Measurements from ENCODE around the gene RNF5. TPM values are rescaled to one million over a fixed set of nuclear protein-coding genes. Genes with fewer than 3 reads are reported as not detected.
A peak's percentile ranks its signal among the peaks of the same experiment; 100 is the strongest.

Gene RNF5
- total RNA-seq, 1 experiment from 2014 or later = 70.7 TPM

- H3K4me1 ChIP-seq = peaks cover 24% of the 10 kb centered on the region
- ChIA-PET CTCF (interaction anchor here (0.6 to 1.6 kb wide), 11 partner anchors 9 to 113 kb away, joined by 3 to 11 read pairs (median 4); partner anchors contain the start of genes ATF6B, EGFL8 and FKBPL), POLR2A (interaction anchor here (0.5 to 1.5 kb wide), 5 partner anchors 15 to 818 kb away, joined by 3 to 13 read pairs (median 5); partner anchors contain the start of gene FKBPL)
- intact Hi-C loops (cut with micrococcal nuclease; ENCODE audit: unreplicated experiment) = loop anchor here (1.0 kb wide), 6 partner anchors 14 to 93 kb away; partner anchors contain the start of genes FKBPL and RNF5
- peak within 1 kb of the TSS; percentile 86 for H3K4me3 Mint-ChIP-seq (ENCODE audit: unreplicated experiment)
- H3K9me3 ChIP-seq = no peaks in the 10 kb centered on the region
- peaks cover 6% of the 10 kb centered on the region for H3K36me3 ChIP-seq (ENCODE audit: control insufficient read depth, insufficient read depth, low read length)
- peaks cover 18% of the 10 kb centered on the region for H3K4me1 Mint-ChIP-seq (ENCODE audit: low read depth, unreplicated experiment)
- no peaks in the 10 kb centered on the region for H3K27me3 Mint-ChIP-seq (ENCODE audit: insufficient read depth, unreplicated experiment)
- peak within 1 kb of the TSS; percentile 90 for H3K4me3 ChIP-seq (ENCODE audit: low read depth, low read length)
- BruUV-seq (replicated peaks) = TSS peak; percentile 41
- peak within 1 kb of the TSS; percentile 96 for H3K27ac Mint-ChIP-seq (ENCODE audit: unreplicated experiment)
- H3K36me3 Mint-ChIP-seq (ENCODE audit: insufficient read depth, unreplicated experiment) = peaks cover 47% of the 10 kb centered on the region
- no peaks in the 10 kb centered on the region for H3K27me3 ChIP-seq (replicated peaks; ENCODE audit: control insufficient read depth, insufficient read depth, low read length)
- H3K9me3 Mint-ChIP-seq (ENCODE audit: unreplicated experiment) = no peaks in the 10 kb centered on the region
- peak; percentile 43 to 45 for TF ChIP-seq CTCF (IDR thresholded peaks at IDR 0.05; ENCODE audit: insufficient read depth in 1 of 2, low read depth in 1 of 2, low read length in 1 of 2, severe bottlenecking in 1 of 2, unreplicated experiment in 1 of 2)
- DNase-seq = peak; percentile 86 to 88
These were observed 24.4 kb upstream of the RNF5 start, which contains the start of gene PPT2 for GRCh38 chr6:32153564-32154513. TSS of gene PPT2 (plus strand) at chr6:32154141. CDS start at chr6:32154595, 454 bp downstream.

- Histone ChIP-seq H3K27me3 (replicated peaks; ENCODE audit: control insufficient read depth, insufficient read depth, low read length) (no peaks in the 10 kb centered on the region), H3K36me3 (ENCODE audit: control insufficient read depth, insufficient read depth, low read length) (peaks cover 6% of the 10 kb centered on the region), H3K9me3 (no peaks in the 10 kb centered on the region), H3K4me3 (ENCODE audit: low read depth, low read length) (peak overlapping the region; percentile 90), H3K4me1 (peaks cover 24% of the 10 kb centered on the region)
- peak overlapping the region; percentile 96 for H3K27ac Mint-ChIP-seq (ENCODE audit: unreplicated experiment)
- peak overlapping the region; percentile 86 for H3K4me3 Mint-ChIP-seq (ENCODE audit: unreplicated experiment)
- TF ChIP-seq CTCF (IDR thresholded peaks at IDR 0.05; ENCODE audit: insufficient read depth in 1 of 2, low read depth in 1 of 2, low read length in 1 of 2, severe bottlenecking in 1 of 2, unreplicated experiment in 1 of 2) = peak; percentile 71 to 80
- peak; percentile 83 for DNase-seq
- BruUV-seq (replicated peaks) = no TSS peak
- H3K36me3 Mint-ChIP-seq (ENCODE audit: insufficient read depth, unreplicated experiment) = peaks cover 55% of the 10 kb centered on the region
- no peaks in the 10 kb centered on the region for H3K27me3 Mint-ChIP-seq (ENCODE audit: insufficient read depth, unreplicated experiment)
- CTCF ChIA-PET = interaction anchor here (0.8 to 1.1 kb wide), 5 partner anchors 10 to 114 kb away, joined by 3 to 11 read pairs (median 3); partner anchors contain the start of genes ATF6B and EGFL8
- H3K9me3 Mint-ChIP-seq (ENCODE audit: unreplicated experiment) = no peaks in the 10 kb centered on the region
- POLR2A ChIA-PET = interaction anchor here (0.5 kb wide), 1 partner anchor 16 kb away, joined by 3 read pairs; no protein-coding TSS in a partner anchor
- intact Hi-C loops (cut with micrococcal nuclease; ENCODE audit: unreplicated experiment) = loop anchor here (1.0 kb wide), 5 partner anchors 14 to 93 kb away; partner anchors contain the start of gene RNF5
- H3K4me1 Mint-ChIP-seq (ENCODE audit: low read depth, unreplicated experiment) = peaks cover 19% of the 10 kb centered on the region
These were observed 23.6 kb upstream of the RNF5 start for GRCh38 chr6:32154514-32155161.

- no peak overlapping the region for H3K4me3 ChIP-seq (ENCODE audit: low read depth, low read length)
- no peaks in the 10 kb centered on the region for H3K9me3 Mint-ChIP-seq (ENCODE audit: unreplicated experiment)
These were observed 21.3 kb upstream of the RNF5 start for GRCh38 chr6:32156891-32157290.

More at GRCh38 chr6:32156891-32157290, 21.3 kb upstream of the RNF5 start:
- BruUV-seq (replicated peaks) = no TSS peak
- no peaks in the 10 kb centered on the region for H3K27me3 Mint-ChIP-seq (ENCODE audit: insufficient read depth, unreplicated experiment)
- no peak overlapping the region for H3K4me3 Mint-ChIP-seq (ENCODE audit: unreplicated experiment)
- no peak for DNase-seq
- Histone ChIP-seq H3K27me3 (replicated peaks; ENCODE audit: control insufficient read depth, insufficient read depth, low read length) (no peaks in the 10 kb centered on the region), H3K36me3 (ENCODE audit: control insufficient read depth, insufficient read depth, low read length) (peaks cover 7% of the 10 kb centered on the region), H3K9me3 (no peaks in the 10 kb centered on the region), H3K4me1 (peaks cover 24% of the 10 kb centered on the region)
- ChIA-PET POLR2A (no interaction called here), CTCF (no interaction called here)
- peaks cover 70% of the 10 kb centered on the region for H3K36me3 Mint-ChIP-seq (ENCODE audit: insufficient read depth, unreplicated experiment)
- intact Hi-C loops (cut with micrococcal nuclease; ENCODE audit: unreplicated experiment) = no loop called here
- TF ChIP-seq CTCF (IDR thresholded peaks at IDR 0.05; ENCODE audit: insufficient read depth in 1 of 2, low read depth in 1 of 2, low read length in 1 of 2, severe bottlenecking in 1 of 2, unreplicated experiment in 1 of 2) = no peak
- peaks cover 19% of the 10 kb centered on the region for H3K4me1 Mint-ChIP-seq (ENCODE audit: low read depth, unreplicated experiment)
- no peak overlapping the region for H3K27ac Mint-ChIP-seq (ENCODE audit: unreplicated experiment)

All from Caco-2 (cell line).